HG03097 (cell line): Measurements from ENCODE around the gene TMEM260.
"Not testable (repeated sequence)": the region's sequence is repeated elsewhere in the genome, so short reads cannot be mapped to it uniquely, and the experiment has no call there.

Experiments
- ATAC-seq: cut with Tn5 transposase; IDR thresholded peaks from one replicate; pipeline ENCODE4 v1.9.1; 2021; ENCODE audit not compliant: unreplicated experiment, low FRiP score

TMEM260 gene

DNA sequence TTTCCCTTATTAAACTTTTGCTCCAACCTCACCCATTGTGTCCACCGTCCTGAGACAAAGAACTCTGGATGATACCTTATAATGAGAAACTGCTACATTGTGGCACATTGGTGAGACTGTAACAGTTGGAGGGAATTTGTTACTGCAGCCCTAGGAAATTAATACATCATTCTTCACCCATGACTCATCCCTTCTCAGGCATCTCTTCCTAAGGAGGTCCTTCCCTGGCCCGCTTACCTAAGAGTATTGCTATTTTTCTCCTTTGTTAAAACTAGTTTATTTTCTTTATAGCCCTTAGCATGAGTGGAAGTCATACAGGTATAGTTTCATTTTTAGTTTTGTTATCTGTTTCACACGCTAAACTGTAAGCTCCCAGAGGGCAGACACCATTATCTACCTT, 87.1 kb downstream of the TMEM260 start:
- no peak for ATAC-seq

- not testable (repeated sequence) for ATAC-seq
Observed at GRCh38 chr14:56667290-56667689, 87.7 kb downstream of the TMEM260 start.

DNA sequence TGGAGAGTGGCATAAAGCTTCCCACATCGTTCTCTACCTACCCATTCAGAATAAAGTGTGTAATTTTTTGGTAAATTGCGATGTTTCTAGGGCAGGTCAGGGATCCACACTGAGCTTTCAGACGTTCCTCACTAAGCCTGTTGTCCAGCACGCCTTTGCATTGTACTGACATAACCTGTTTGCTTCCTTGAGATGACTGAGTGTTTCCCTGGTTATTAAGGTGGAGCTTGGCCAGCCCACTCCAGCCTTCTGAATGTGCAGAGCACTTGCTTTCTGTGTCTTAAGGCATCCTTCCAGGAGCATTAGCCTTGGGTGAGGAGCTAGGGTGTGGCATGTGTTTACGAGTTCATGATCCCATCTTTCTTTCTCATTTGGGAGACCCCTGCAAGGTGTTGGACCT, 96.4 kb downstream of the TMEM260 start:
- no peak for ATAC-seq

GRCh38 chr14:56678838-56679237, 99.2 kb downstream of the TMEM260 start:
- ATAC-seq = no peak

- ATAC-seq = no peak
Observed at GRCh38 chr14:56686416-56686815, 106.8 kb downstream of the TMEM260 start.

DNA sequence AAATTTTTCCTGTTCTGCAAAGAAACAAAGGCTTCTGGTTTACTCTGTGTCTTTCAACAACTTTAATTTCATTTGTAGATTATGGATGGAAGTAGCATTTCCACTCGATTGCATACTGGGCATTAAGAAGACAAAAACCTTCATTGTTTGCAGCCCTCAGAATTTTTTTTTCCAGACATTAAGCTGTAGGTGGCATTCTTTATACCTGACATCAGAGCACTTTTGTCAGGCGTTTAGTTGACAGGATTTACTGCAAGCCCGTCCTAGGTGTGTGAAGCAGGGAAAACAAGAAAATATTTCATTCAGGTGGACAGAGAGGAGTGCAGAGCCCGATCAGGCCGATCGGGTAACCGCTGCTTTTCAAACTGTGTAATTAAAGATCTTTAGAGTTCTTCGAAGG, 107.5 kb downstream of the TMEM260 start:
- no peak for ATAC-seq

GRCh38 chr14:56694609-56695008, 115.0 kb downstream of the TMEM260 start:
- no peak for ATAC-seq

GRCh38 chr14:56695216-56695615, 115.6 kb downstream of the TMEM260 start:
- not testable (repeated sequence) for ATAC-seq
